Testis (tissue), 3 donors: ENCODE results near the gene MATK. TPM values are rescaled to one million over a fixed set of nuclear protein-coding genes. Genes with fewer than 3 reads are reported as not detected.

ENCODE experiments used
- DNase-seq: peaks from one replicate; pipeline ENCODE4 v3.0.0-alpha.2; 2019
- H3K27ac ChIP-seq, 2 donors: fragments of 200-600 bp; sonication (generic); one replicate each; pipeline ENCODE4 v1.5.1; 2019
- H3K27me3 ChIP-seq: fragments of 200-600 bp; sonication (generic); one replicate; pipeline ENCODE4 v1.5.1; 2019
- H3K36me3 ChIP-seq: fragments of 200-600 bp; sonication (generic); one replicate; pipeline ENCODE4 v1.5.1; 2017; ENCODE audit warnings: low read depth; ENCODE audit errors: missing control alignments
- H3K4me1 ChIP-seq: fragments of 200-600 bp; sonication (generic); one replicate; pipeline ENCODE4 v1.5.1; 2019
- H3K4me3 ChIP-seq, 2 donors: fragments of 200-600 bp; sonication (generic); one replicate each; pipeline ENCODE4 v1.5.1; 2017 to 2019
- H3K9me3 ChIP-seq: fragments of 200-600 bp; sonication (generic); one replicate; pipeline ENCODE4 v1.5.1; 2017
- POLR2A ChIP-seq: fragments of 450-650 bp; IDR thresholded peaks from one replicate; pipeline ENCODE4 v1.6.1; 2017; ENCODE audit warnings: antibody characterized with exemption, mild to moderate bottlenecking, moderate library complexity
- WGBS, 2 donors: methylation state at CpG; one replicate each; pipeline ENCODE4 v1.1.5; 2018; 5-methylcytosine and 5-hydroxymethylcytosine counted together
- intact Hi-C: fragments of 100-400 bp; cut with DNase I; formaldehyde crosslinking; loops from one replicate; pipeline ENCODE4 v1.15.1; 2023; ENCODE audit warnings: low total_unique reads
- polyA plus RNA-seq: library from polyadenylated mRNA; stranded (reverse); fragments of 350-450 nt; fragmentation: Illumina TruSeq; extraction: RNeasy Lipid Tissue Mini Kit (QIAGEN cat#74804); gene quantifications from one replicate; pipeline ENCODE4 v1.2.3, GENCODE V29; 2014; ENCODE audit warnings: low read depth, low replicate concordance; ENCODE audit not compliant: insufficient read depth
- total RNA-seq, 2 donors: library from RNA; depleted of rRNA; stranded (reverse); fragments of >200 nt; gene quantifications; one replicate each; pipeline ENCODE4 v1.2.3, GENCODE V29; 2016
- TF ChIP-seq, protein P1 (sequence below), 3 experiments: fragments of 450-650 bp in 2 of 3; fragments of 200-600 bp in 1 of 3; sonication (generic) in 1 of 3; IDR thresholded peaks; one replicate each; pipeline ENCODE4 v1.5.1; 2016 to 2019; ENCODE audit warnings: antibody characterized with exemption in 3 of 3, mild to moderate bottlenecking in 2 of 3, moderate library complexity in 1 of 3

The MATK gene
- total and polyA plus RNA-seq, 3 donors from 2014 or later: 6.0 to 10.1 (median 10.1) TPM

- no peak for DNase-seq
- Histone ChIP-seq H3K36me3 (no peaks in the 10 kb centered on the region), H3K27ac (no peak overlapping the region), H3K4me3 (no peak overlapping the region), H3K4me1 (no peaks in the 10 kb centered on the region), H3K9me3 (no peaks in the 10 kb centered on the region), H3K27me3 (no peaks in the 10 kb centered on the region)
- TF ChIP-seq, protein P1, sequence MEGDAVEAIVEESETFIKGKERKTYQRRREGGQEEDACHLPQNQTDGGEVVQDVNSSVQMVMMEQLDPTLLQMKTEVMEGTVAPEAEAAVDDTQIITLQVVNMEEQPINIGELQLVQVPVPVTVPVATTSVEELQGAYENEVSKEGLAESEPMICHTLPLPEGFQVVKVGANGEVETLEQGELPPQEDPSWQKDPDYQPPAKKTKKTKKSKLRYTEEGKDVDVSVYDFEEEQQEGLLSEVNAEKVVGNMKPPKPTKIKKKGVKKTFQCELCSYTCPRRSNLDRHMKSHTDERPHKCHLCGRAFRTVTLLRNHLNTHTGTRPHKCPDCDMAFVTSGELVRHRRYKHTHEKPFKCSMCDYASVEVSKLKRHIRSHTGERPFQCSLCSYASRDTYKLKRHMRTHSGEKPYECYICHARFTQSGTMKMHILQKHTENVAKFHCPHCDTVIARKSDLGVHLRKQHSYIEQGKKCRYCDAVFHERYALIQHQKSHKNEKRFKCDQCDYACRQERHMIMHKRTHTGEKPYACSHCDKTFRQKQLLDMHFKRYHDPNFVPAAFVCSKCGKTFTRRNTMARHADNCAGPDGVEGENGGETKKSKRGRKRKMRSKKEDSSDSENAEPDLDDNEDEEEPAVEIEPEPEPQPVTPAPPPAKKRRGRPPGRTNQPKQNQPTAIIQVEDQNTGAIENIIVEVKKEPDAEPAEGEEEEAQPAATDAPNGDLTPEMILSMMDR (IDR thresholded peaks at IDR 0.05): no peak
- no peak for TF ChIP-seq POLR2A
- WGBS, 2 donors: 92 to 93% methylated on average over 9 to 13 of the region's 13 CpGs
- intact Hi-C loops: no loop called here
Observed at GRCh38 chr19:3782903-3783302, 3.3 kb downstream of the MATK start.

- Histone ChIP-seq H3K4me1 (no peaks in the 10 kb centered on the region), H3K4me3 (no peak overlapping the region), H3K27ac (no peak overlapping the region), H3K36me3 (no peaks in the 10 kb centered on the region), H3K27me3 (no peaks in the 10 kb centered on the region), H3K9me3 (no peaks in the 10 kb centered on the region)
- DNase-seq: no peak
- 86 to 93% methylated on average over 1 of the region's 1 CpG for WGBS, 2 donors
- intact Hi-C loops: no loop called here
- TF ChIP-seq, protein P1 (IDR thresholded peaks at IDR 0.05): no peak
- no peak for TF ChIP-seq POLR2A
Observed at GRCh38 chr19:3782330-3782729, 3.9 kb downstream of the MATK start.

DNA sequence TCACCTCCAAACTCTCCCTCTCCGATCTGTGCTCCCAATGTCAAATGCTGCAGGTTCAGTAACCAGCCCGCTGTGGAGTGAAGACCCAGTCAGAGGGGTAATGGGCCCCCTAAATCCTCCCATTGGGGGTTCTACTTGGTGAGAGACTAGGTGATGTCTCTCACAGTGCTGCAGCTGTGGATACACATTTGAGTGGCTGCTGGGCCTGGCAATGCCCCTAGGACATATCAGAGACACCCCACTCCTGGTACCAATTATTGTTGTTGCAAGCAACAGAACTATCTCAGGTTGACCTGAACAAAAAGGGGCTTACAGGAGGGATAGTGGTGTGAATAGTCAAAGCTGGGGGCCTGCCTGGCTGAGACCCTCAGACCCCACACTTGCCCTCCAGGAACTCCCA, 4.6 kb downstream of the MATK start:
- 94 to 96% methylated on average over 2 of the region's 2 CpGs for WGBS, 2 donors
- Histone ChIP-seq H3K27me3 (no peaks in the 10 kb centered on the region), H3K36me3 (no peaks in the 10 kb centered on the region), H3K27ac (no peak overlapping the region), H3K9me3 (no peaks in the 10 kb centered on the region), H3K4me1 (no peaks in the 10 kb centered on the region), H3K4me3 (no peak overlapping the region)
- TF ChIP-seq, protein P1 (IDR thresholded peaks at IDR 0.05): no peak
- no peak for TF ChIP-seq POLR2A
- DNase-seq: no peak
- intact Hi-C loops: no loop called here

GRCh38 chr19:3780786-3781304, 5.3 kb downstream of the MATK start:
- no peak for DNase-seq
- H3K27ac ChIP-seq: no peak overlapping the region
- no peaks in the 10 kb centered on the region for H3K4me1 ChIP-seq
- H3K9me3 ChIP-seq: no peaks in the 10 kb centered on the region
- no peak for TF ChIP-seq POLR2A
- TF ChIP-seq, protein P1 (IDR thresholded peaks at IDR 0.05): no peak
- H3K27me3 ChIP-seq: no peaks in the 10 kb centered on the region
- WGBS, 2 donors: 91 to 95% methylated on average over 9 of the region's 9 CpGs
- H3K36me3 ChIP-seq: no peaks in the 10 kb centered on the region
- no peak overlapping the region for H3K4me3 ChIP-seq
- intact Hi-C loops: no loop called here
